ENCODE measurements around the gene HOXB5. TPM values are rescaled to one million over a fixed set of nuclear protein-coding genes. Genes with fewer than 3 reads are reported as not detected.
A peak's percentile ranks its signal among the peaks of the same experiment; 100 is the strongest.

HOXB5 gene
- total and polyA plus RNA-seq, 2 donors (not counting 1 experiment from before 2014, with no cell fraction given): not detected

DNA sequence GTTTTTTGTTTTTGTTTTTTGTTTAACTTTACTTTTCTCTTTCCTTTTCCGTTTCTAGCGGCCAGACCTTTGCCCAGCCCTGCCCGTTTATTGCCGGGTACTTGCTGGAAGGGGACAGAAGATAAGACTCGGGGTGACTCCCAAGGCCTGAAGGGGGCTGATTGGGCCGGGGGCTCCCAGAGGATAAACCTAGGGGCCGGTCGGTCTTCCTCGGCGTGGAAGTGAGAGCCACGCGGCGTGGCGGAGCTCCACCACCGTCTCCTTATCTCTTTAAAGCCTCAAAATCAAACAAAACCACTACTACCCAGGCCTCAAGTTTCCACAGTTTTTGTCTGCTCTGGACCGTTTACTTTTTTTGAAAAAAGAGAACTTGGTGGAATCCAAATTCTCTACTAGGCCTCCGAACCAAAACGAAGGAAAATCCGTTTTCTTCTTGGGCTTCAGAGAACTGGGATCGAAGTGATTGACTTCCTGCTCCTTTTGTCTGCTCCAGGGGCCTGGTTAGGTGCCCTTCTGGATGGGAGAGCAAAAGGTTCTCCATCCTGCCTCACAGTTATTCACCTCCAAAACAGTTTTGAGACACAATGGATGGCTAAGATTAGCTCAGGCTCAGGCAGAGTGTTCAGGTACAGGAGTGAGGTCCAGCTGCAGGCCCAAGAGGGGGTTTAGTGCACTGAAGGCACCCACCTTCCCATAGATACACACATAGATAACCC, 41.1 kb upstream of the HOXB5 start:
- DNase-seq: no peak
- Histone ChIP-seq H3K27ac (ENCODE audit: low read length in 2 of 2) (no peak overlapping the region), H4K20me1 (ENCODE audit: control insufficient read depth, insufficient read depth, low read length, poor library complexity, severe bottlenecking) (no peaks in the 10 kb centered on the region), H3K36me3 (replicated peaks in 1 of 2; ENCODE audit: control extremely low read depth in 1 of 2, control insufficient read depth in 1 of 2, extremely low read depth in 1 of 2, insufficient read depth in 2 of 2, low read length in 1 of 2) (no peaks in the 10 kb centered on the region), H3K9me3 (ENCODE audit: control extremely low read depth in 1 of 3, control insufficient read depth in 2 of 3, insufficient read depth in 1 of 3, low read length in 2 of 3) (peaks cover 0 to 15% (median 0%) of the 10 kb centered on the region in 3 donors), H3K4me2 (replicated peaks; ENCODE audit: low read depth, low read length, poor library complexity, severe bottlenecking) (no peak overlapping the region), H3K79me2 (ENCODE audit: control insufficient read depth, insufficient read depth, low read length) (no peaks in the 10 kb centered on the region), H3K4me1 (ENCODE audit: control insufficient read depth in 2 of 2, insufficient read depth in 2 of 2, low read length in 2 of 2) (peaks cover 20 to 36% of the 10 kb centered on the region in 2 donors), H2AFZ (ENCODE audit: insufficient read depth, low read depth, low read length, poor library complexity, severe bottlenecking) (no peak overlapping the region), H3K27me3 (replicated peaks in 1 of 4; ENCODE audit: control extremely low read depth in 1 of 4, control insufficient read depth in 3 of 4, insufficient read depth in 4 of 4, low read length in 3 of 4) (peaks cover 0 to 94% (median 62%) of the 10 kb centered on the region in 4 experiments), H3K9ac (ENCODE audit: low read length) (no peak overlapping the region), H3K4me3 (ENCODE audit: control extremely low read depth in 1 of 5, extremely low read depth in 1 of 5, insufficient read depth in 1 of 5, low read depth in 2 of 5, low read length in 4 of 5) (no peak overlapping the region)
- intact Hi-C loops (cut with micrococcal nuclease): no loop called here
- H3K4me3 Mint-ChIP-seq: no peak overlapping the region
- H3K9me3 Mint-ChIP-seq (ENCODE audit: insufficient read depth): no peaks in the 10 kb centered on the region
- TF ChIP-seq, protein P1, sequence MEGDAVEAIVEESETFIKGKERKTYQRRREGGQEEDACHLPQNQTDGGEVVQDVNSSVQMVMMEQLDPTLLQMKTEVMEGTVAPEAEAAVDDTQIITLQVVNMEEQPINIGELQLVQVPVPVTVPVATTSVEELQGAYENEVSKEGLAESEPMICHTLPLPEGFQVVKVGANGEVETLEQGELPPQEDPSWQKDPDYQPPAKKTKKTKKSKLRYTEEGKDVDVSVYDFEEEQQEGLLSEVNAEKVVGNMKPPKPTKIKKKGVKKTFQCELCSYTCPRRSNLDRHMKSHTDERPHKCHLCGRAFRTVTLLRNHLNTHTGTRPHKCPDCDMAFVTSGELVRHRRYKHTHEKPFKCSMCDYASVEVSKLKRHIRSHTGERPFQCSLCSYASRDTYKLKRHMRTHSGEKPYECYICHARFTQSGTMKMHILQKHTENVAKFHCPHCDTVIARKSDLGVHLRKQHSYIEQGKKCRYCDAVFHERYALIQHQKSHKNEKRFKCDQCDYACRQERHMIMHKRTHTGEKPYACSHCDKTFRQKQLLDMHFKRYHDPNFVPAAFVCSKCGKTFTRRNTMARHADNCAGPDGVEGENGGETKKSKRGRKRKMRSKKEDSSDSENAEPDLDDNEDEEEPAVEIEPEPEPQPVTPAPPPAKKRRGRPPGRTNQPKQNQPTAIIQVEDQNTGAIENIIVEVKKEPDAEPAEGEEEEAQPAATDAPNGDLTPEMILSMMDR (IDR thresholded peaks at IDR 0.05): no peak
- no peak for TF ChIP-seq EZH2 (IDR thresholded peaks at IDR 0.05; ENCODE audit: borderline replicate concordance, insufficient read depth, low read depth, low read length, poor library complexity, severe bottlenecking)
- peaks cover 12% of the 10 kb centered on the region for H3K4me1 Mint-ChIP-seq
- WGBS (ENCODE audit: insufficient coverage): 67% methylated on average over 18 of the region's 20 CpGs
- ChIA-PET CTCF (interaction anchor here (0.6 to 2.4 kb wide), 4 partner anchors 9 to 326 kb away, joined by 3 to 8 read pairs (median 4); partner anchors contain the start of gene HOXB5), POLR2A (no interaction called here)
- H3K27me3 Mint-ChIP-seq: peaks cover 88% of the 10 kb centered on the region
- H3K27ac Mint-ChIP-seq: no peak overlapping the region
- ATAC-seq (ENCODE audit: low read depth): no peak

DNA sequence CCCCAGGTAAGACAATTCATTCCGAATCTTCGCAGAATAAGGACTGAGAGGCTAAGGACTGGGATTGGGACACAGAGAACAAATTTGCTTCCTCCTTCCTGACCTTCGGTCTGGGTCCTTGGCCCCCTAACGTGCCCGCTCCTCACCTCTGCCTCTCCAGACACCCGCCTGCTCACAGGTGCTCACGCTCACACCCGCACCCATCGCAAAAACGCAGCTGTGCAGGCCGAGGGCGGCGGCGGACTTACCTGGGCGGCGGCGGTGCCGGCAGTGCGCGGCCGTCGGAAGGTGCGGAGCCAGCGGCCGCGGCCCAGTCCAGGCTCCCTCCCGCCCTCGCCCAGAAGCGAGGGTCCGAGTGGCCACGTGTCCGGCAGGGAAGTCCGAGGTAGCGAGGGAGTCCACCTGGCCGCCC, 39.7 kb upstream of the HOXB5 start:
- DNase-seq (no peak), ATAC-seq (ENCODE audit: low read depth) (no peak)
- Mint-ChIP-seq H3K4me1 (peaks cover 12% of the 10 kb centered on the region), H3K9me3 (ENCODE audit: insufficient read depth) (no peaks in the 10 kb centered on the region), H3K4me3 (peak overlapping the region; percentile 49), H3K27me3 (peaks cover 92% of the 10 kb centered on the region), H3K27ac (no peak overlapping the region)
- Histone ChIP-seq H3K9me3 (ENCODE audit: control extremely low read depth in 1 of 3, control insufficient read depth in 2 of 3, insufficient read depth in 1 of 3, low read length in 2 of 3) (peaks cover 0 to 15% (median 0%) of the 10 kb centered on the region in 3 donors), H2AFZ (ENCODE audit: insufficient read depth, low read depth, low read length, poor library complexity, severe bottlenecking) (peak overlapping the region; percentile 55), H3K9ac (ENCODE audit: low read length) (no peak overlapping the region), H3K4me1 (ENCODE audit: control insufficient read depth in 2 of 2, insufficient read depth in 2 of 2, low read length in 2 of 2) (peaks cover 20 to 36% of the 10 kb centered on the region in 2 donors), H3K36me3 (replicated peaks in 1 of 2; ENCODE audit: control extremely low read depth in 1 of 2, control insufficient read depth in 1 of 2, extremely low read depth in 1 of 2, insufficient read depth in 2 of 2, low read length in 1 of 2) (no peaks in the 10 kb centered on the region), H3K27me3 (replicated peaks in 1 of 4; ENCODE audit: control extremely low read depth in 1 of 4, control insufficient read depth in 3 of 4, insufficient read depth in 4 of 4, low read length in 3 of 4) (peaks cover 0 to 97% (median 71%) of the 10 kb centered on the region in 4 experiments), H3K4me3 (ENCODE audit: control extremely low read depth in 1 of 5, extremely low read depth in 1 of 5, insufficient read depth in 1 of 5, low read depth in 2 of 5, low read length in 4 of 5) (no peak overlapping the region), H3K4me2 (replicated peaks; ENCODE audit: low read depth, low read length, poor library complexity, severe bottlenecking) (peak overlapping the region; percentile 56), H3K79me2 (ENCODE audit: control insufficient read depth, insufficient read depth, low read length) (no peaks in the 10 kb centered on the region), H4K20me1 (ENCODE audit: control insufficient read depth, insufficient read depth, low read length, poor library complexity, severe bottlenecking) (no peaks in the 10 kb centered on the region), H3K27ac (ENCODE audit: low read length in 2 of 2) (no peak overlapping the region)
- no peak for TF ChIP-seq EZH2 (IDR thresholded peaks at IDR 0.05; ENCODE audit: borderline replicate concordance, insufficient read depth, low read depth, low read length, poor library complexity, severe bottlenecking)
- TF ChIP-seq, protein P1 (IDR thresholded peaks at IDR 0.05): no peak
- CTCF ChIA-PET: interaction anchor here (2.2 kb wide), 1 partner anchor 11 kb away, joined by 6 read pairs; no protein-coding TSS in a partner anchor
- WGBS (ENCODE audit: insufficient coverage): 74% methylated on average over 35 of the region's 35 CpGs
- POLR2A ChIA-PET: no interaction called here
- intact Hi-C loops (cut with micrococcal nuclease): no loop called here
